Measurements from ENCODE around the gene ELMO1.

The ELMO1 gene

GRCh38 chr7:36967387-36967786, 481.3 kb downstream of the ELMO1 start:
- DNase-seq (ENCODE audit: low read depth) = peak; percentile 77
- no peak for TF ChIP-seq MAX (IDR thresholded peaks at IDR 0.05; ENCODE audit: low read depth, low read length)
- TF ChIP-seq POLR2A (IDR thresholded peaks at IDR 0.05; ENCODE audit: extremely low read depth, insufficient read length) = no peak
- peak; percentile 92 for TF ChIP-seq CTCF (IDR thresholded peaks at IDR 0.05; ENCODE audit: low read depth, low read length)
- no peak for TF ChIP-seq MYC (IDR thresholded peaks at IDR 0.05; ENCODE audit: low read depth, low read length)
- H3K4me3 ChIP-seq (ENCODE audit: low read depth, low read length) = no peak overlapping the region

GRCh38 chr7:36966636-36967035, 482.0 kb downstream of the ELMO1 start:
- DNase-seq (ENCODE audit: low read depth) = no peak
- TF ChIP-seq POLR2A (IDR thresholded peaks at IDR 0.05; ENCODE audit: extremely low read depth, insufficient read length) (no peak), MYC (IDR thresholded peaks at IDR 0.05; ENCODE audit: low read depth, low read length) (no peak), MAX (IDR thresholded peaks at IDR 0.05; ENCODE audit: low read depth, low read length) (no peak), CTCF (IDR thresholded peaks at IDR 0.05; ENCODE audit: low read depth, low read length) (no peak)
- H3K4me3 ChIP-seq (ENCODE audit: low read depth, low read length) = no peak overlapping the region

GRCh38 chr7:36966039-36966438, 482.6 kb downstream of the ELMO1 start:
- H3K4me3 ChIP-seq (ENCODE audit: low read depth, low read length) = no peak overlapping the region
- DNase-seq (ENCODE audit: low read depth) = no peak

GRCh38 chr7:36965625-36966024, 483.0 kb downstream of the ELMO1 start:
- no peak for TF ChIP-seq MYC (IDR thresholded peaks at IDR 0.05; ENCODE audit: low read depth, low read length)
- TF ChIP-seq MAX (IDR thresholded peaks at IDR 0.05; ENCODE audit: low read depth, low read length) = no peak
- TF ChIP-seq POLR2A (IDR thresholded peaks at IDR 0.05; ENCODE audit: extremely low read depth, insufficient read length) = no peak
- TF ChIP-seq CTCF (IDR thresholded peaks at IDR 0.05; ENCODE audit: low read depth, low read length) = no peak
- no peak for DNase-seq (ENCODE audit: low read depth)
- H3K4me3 ChIP-seq (ENCODE audit: low read depth, low read length) = no peak overlapping the region

More at GRCh38 chr7:36966039-36966438, 482.6 kb downstream of the ELMO1 start:
- no peak for TF ChIP-seq POLR2A (IDR thresholded peaks at IDR 0.05; ENCODE audit: extremely low read depth, insufficient read length)
- TF ChIP-seq CTCF (IDR thresholded peaks at IDR 0.05; ENCODE audit: low read depth, low read length) = no peak
- no peak for TF ChIP-seq MAX (IDR thresholded peaks at IDR 0.05; ENCODE audit: low read depth, low read length)
- TF ChIP-seq MYC (IDR thresholded peaks at IDR 0.05; ENCODE audit: low read depth, low read length) = no peak

GRCh38 chr7:36964297-36964696, 484.4 kb downstream of the ELMO1 start:
- no peak overlapping the region for H3K4me3 ChIP-seq (ENCODE audit: low read depth, low read length)
- TF ChIP-seq MAX (IDR thresholded peaks at IDR 0.05; ENCODE audit: low read depth, low read length) = no peak
- TF ChIP-seq MYC (IDR thresholded peaks at IDR 0.05; ENCODE audit: low read depth, low read length) = no peak
- TF ChIP-seq POLR2A (IDR thresholded peaks at IDR 0.05; ENCODE audit: extremely low read depth, insufficient read length) = no peak
- no peak for TF ChIP-seq CTCF (IDR thresholded peaks at IDR 0.05; ENCODE audit: low read depth, low read length)
- DNase-seq (ENCODE audit: low read depth) = no peak

GRCh38 chr7:36962367-36962766, 486.3 kb downstream of the ELMO1 start:
- H3K4me3 ChIP-seq (ENCODE audit: low read depth, low read length) = no peak overlapping the region
- no peak for DNase-seq (ENCODE audit: low read depth)
- TF ChIP-seq CTCF (IDR thresholded peaks at IDR 0.05; ENCODE audit: low read depth, low read length) (no peak), MAX (IDR thresholded peaks at IDR 0.05; ENCODE audit: low read depth, low read length) (no peak), POLR2A (IDR thresholded peaks at IDR 0.05; ENCODE audit: extremely low read depth, insufficient read length) (no peak), MYC (IDR thresholded peaks at IDR 0.05; ENCODE audit: low read depth, low read length) (no peak)

Data from NB4 (cell line).